ENCODE data around the gene SPATA31E1.
"Not testable (repeated sequence)": the region's sequence is repeated elsewhere in the genome, so short reads cannot be mapped to it uniquely, and the experiment has no call there.

The SPATA31E1 gene

DNA sequence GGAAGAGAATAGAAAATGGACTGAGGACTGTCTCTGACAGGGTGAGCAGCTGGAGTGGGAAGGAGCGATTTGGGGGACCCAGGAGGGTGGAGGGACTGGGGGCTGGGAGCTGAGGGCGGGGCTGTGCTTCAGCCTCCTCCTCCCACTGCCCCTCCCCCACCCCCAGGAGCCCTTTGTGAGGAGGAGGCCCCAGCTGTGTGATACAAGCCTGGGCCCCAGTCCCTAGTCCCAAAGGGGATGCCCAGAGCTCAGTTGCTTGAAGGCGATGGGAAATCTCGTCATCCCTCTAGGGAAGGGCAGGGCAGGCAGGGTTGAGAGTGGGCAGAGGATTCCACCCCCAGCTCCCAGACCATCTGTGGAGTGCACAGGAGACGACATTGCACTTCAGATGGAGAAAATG lies at the start of gene SPATA31E1:
Gene SPATA31E1, plus strand, starts transcription at position 251 of the 400 bp plus-strand sequence. Its CDS starts 15 bp downstream, at position 266.
- no peak for DNase-seq (ENCODE audit: low spot score)

DNA sequence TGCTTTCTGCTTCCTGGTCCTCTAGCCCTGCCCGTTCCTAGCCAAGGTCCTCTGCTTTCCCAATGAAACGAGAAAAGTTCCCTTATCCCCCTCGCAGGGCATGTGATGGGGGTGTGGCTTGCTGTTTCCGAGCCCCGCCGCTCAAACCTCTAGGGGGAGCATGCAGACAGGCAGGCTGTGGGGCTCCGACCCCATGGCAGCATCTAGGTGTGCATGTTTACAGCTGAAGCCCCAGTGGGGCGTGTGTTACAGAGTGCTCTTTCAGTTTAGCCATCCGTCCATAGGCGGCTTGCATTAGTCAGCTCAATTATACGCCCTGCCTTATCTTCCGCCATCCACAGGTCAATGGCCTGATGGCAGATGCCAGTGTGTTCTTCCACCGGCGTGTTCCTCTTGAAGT lies 48.3 kb upstream of the SPATA31E1 start:
- DNase-seq (ENCODE audit: low spot score), result no peak

DNA sequence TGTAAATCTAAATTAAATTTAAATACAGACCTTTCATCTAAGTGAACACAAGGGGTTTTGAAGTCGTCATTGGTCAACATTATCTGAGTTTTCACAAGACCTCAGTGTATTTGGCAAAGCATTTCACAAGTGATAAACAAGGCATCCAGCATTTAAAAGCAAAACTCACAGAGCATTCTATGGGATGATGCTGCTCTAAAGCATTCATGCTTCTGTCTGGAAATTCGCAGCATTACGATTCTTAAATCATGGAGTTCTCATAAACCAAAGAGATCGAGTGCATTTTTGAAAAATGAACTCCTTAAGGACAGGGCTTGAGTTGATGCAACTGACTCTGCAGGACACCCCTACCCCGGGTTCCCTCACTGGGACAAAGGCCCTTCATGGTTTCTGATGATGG lies 46.1 kb upstream of the SPATA31E1 start:
- DNase-seq (ENCODE audit: low spot score), result no peak

DNA sequence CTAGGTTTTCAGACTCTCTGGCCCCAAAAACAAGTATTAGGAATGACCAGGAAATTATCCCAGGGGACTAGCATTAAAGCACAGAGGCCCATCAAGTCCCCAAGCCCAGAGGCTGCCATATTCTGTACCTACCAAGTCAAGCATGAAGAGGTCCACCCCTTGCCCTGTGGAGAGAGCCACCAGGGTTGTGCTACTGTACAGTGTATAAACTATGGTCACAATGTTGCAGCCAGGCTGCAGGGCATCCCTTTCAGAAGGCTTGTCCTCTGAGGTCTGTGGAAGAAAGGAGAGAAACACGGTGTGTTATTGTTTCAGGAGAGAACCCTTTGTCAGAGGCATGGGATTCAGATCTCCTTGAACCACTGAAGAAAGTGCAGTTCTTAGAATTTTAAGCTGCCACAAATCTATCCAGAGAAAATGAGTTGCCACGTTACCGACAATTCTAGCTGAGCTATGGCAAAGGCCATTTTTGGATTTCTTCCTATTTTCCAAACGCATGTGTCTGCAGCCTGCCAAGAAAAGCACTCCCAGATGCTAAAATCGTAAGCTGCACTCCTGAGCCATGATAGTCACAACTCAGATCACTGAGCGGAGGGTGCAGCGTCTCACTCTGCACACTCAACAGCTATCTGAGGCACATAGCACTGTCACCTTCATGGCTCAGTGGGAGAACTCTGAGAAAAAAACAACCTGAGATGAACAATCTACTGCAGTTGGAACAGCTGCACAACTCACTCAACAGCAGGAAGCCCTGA lies 45.5 kb upstream of the SPATA31E1 start:
- DNase-seq (ENCODE audit: low spot score), result no peak

DNA sequence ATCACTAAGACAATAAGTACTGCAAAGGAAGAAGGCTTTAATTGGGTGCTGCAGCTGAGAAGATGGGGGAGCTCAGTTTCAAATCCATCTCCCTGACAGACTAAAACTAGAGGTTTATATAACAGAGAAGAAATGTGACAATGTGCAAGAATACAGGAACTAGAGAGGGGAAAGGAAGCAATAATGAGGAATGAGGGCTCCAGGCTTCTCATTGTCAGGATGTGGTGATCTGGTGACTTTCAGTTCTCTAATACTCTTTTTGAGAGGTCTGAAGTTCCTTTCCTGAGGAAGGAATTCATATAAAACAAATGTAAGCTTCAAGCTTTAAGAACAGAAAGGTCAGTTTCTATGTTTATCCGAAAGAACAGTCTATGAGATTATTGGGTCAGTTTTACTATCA lies 42.5 kb upstream of the SPATA31E1 start:
- DNase-seq (ENCODE audit: low spot score), result no peak

DNA sequence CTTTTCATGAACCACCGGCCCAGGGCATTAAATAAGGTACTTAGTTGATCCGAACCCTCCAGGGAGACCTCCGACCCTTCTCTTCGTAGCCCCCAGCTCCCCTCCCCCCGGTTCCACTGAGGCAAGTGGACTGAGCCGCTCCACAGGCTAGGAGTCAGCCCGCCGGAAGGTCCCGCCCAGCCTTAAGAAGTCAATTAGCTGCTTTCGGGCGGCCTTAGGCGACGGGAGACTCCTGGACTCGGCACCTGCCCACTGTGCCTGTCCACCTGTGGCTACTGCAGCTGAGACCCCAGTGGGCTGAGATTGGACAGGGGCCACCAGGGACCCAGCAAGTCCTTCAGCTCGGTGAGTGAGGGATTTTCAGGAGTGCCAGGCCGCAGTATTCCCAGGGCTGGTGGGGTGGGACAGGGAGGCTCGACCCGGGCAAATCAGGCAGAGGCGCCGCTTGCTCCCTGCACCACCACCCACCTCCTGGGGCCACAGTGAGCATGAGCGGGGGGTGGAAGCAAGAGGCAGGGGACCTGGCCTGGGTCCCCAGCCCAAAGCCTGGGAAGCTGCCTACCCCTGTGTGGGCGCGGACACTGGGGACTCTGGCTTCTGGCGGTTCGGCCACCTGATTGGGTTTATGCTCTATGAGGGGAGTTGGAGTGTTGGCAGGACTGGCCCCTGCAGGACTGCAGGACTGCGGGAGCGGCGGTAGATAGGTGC lies 39.6 kb upstream of the SPATA31E1 start:
- no peak for DNase-seq (ENCODE audit: low spot score)

DNA sequence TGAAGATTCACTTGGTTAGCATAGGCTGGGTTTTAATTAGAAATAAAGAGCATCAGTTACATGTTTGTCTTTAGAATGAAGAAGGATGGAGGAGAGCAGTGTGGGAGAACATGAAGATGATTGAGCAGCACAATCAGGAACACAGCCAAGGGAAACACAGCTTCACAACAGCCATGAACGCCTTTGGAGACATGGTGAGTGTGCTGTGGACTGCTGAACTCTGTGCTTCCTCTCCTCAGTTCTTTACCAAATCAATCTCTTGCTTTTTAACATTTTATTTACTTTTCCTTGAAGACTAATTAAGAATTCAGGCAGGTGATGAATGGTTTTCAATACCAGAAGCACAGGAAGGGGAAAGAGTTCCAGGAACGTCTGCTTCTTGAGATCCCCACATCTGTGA lies 38.2 kb upstream of the SPATA31E1 start:
- DNase-seq (ENCODE audit: low spot score), result no peak

DNA sequence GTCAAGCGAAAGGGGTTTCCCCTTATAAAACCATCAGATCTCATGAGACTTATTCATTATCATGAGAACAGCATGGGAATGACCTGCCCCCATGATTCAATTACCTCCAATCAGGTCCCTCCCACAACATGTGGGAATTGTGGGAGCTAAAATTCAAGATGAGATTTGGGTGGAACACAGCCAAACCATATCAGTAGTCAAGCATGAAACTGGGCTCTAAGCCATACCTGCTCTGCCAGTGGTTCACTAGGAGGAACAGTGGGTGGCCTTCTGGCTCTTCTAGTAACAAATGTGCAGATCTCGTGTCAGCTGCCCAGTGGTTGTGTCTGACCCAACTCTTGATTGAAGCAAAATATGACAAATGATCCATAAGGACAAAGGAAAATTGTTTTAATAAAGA lies 34.9 kb upstream of the SPATA31E1 start:
- peak; percentile 71 for DNase-seq (ENCODE audit: low spot score)

DNA sequence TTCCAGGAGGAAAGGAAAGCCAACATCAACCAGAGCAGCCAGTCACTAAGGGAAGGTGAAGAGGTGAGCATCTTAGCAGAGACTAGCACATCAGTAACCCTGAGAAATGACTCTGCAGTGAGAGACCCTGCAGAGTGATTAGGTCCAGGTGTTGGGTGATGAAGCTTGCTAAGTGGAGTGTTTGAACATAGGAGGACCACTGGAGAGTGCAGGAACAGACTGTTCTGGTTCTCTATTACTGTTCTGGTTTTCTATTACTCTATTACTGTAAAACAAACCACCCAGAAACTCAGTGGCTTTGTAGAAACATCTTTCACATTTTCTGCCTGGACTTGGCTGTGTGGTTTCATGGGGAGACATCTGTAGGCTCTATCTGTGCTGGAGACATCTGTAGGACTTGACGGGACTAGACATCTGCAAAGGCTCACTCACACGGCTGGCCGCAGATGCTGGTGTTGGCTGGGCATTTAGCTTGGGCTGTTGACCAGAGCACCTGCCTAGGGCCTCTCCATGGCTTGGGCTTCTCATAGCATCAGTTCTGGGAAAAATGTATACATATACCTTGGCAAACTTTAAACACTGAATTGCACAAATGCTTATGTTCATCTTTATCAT lies 33.4 kb upstream of the SPATA31E1 start:
- DNase-seq (ENCODE audit: low spot score), result no peak

DNA sequence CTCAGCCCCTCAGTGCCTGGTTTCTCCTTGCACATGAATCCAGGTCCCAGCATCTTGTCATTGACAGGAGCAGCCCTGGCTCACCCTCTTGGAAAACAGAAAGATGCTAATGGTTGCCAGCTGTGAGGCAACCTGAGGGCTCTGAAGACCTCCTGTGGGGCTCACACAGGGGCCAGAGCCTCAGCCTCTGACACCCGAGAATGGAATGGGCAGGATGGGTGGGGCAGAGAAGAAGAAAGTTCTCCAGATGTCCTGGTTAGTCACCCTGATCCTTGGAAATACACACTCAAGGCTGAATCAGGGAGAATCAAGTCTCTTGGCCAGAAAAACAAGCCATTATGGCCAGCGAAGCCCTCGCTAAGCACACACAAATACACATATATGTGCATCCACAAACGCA lies 32.3 kb upstream of the SPATA31E1 start:
- peak; percentile 55 for DNase-seq (ENCODE audit: low spot score)

DNA sequence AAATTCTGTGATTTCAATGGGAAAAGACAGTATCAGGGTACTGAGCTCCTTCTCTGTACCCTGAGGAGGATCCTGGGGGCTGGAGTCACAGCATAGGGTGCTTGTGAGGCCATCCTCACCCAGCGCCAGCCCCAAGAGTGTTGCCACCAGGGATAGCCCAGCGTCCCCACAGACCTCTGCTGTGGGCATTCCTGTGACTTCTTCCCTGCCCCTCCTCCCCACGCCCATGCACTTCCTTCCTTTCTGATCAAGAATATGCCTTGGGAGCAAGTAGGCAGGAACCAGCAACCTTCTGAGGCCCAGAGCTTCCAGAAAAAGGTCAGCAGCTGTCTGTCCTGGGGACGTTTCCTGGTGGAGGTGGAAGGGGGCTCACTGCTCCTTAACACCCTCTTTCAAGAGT lies 31.5 kb upstream of the SPATA31E1 start:
- not testable (repeated sequence) for DNase-seq (ENCODE audit: low spot score)

DNA sequence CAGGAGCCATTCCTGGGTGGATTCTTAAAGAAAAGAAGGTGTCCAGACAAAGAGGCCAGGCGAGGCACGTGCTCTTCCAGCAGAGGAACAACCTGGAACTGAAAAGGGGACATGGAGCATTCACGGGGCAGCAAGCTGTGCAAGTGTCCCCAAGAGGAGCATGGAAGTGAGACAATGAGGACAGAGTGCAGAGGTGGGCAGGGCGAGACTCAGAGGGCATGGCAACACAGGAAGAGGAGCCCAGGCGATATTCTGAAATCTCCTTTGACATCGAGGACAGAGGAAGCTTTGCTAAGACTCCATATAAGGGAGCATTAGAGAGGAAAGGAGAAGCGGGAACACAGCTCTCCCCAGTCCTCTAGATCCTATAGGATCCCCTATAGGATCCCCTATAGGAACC lies 29.4 kb upstream of the SPATA31E1 start:
- no peak for DNase-seq (ENCODE audit: low spot score)

DNA sequence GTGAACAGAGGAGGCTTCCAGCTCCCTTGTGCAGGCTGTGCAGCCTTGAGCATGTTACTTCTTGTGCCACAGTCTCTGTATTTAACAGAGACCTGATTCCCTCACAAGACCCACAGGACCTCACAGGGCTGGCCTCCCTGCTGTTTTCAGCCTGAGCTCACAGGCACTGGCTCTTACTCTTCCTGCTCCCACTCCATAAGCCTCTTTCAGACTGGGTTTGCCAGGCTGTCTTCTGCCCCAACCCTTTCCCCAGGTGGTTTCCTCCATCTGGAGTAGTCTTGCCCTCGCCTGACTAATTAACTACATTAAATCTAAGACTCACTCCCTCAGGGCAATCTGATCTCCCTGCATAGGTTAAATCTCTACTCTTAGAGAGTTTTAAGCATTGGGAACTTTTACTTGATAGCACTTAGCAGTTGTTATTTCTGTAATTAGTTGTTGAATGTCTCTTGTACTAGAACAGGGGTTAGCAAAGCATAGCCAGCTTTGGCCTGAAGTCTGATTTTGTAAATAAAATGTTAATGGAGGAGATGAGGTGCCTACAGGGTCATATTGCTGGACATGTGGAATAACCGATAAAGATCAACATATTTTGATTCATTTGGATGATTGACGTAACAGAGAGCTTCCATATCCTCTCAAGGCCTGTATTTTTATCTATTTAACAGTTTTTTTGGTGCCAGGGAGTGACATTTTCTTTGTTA lies 28.6 kb upstream of the SPATA31E1 start:
- no peak for DNase-seq (ENCODE audit: low spot score)

DNA sequence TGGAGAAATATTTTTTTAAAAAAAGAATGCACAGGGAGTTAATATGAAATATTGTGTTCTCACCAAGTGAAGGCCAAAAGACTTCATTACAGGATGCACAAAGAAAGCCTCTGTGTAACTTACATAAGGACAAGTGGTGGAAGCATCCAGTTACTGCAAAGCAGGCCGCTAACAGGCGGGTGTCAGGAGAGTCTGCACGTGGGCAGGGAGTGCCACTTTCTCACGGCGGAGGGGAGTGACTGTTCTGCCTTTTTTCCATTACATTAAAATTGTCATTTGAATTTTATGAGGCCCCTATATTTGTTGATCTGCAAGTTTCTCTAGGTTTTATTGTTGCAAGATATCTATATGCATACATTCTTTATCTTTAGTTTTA lies 28.1 kb upstream of the SPATA31E1 start:
- no peak for DNase-seq (ENCODE audit: low spot score)

DNA sequence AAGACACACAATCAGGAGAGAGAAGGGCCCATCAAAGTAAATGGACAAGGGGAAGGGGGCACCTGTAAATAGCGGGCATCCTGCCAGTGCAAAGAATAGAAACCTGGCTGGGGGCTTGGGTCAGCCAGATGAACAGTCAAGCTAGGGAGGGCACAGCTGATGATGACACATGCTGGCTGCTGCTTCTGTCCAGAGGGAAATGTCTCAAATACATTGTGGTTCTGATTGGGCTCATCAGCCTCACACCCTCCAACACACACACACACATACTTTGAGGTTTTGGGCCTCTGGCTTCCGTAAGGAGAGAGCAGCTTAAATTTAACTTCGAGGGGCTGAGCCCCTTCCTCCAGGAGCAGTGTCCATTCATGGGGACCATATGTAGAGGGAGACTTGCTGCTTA lies 27.6 kb upstream of the SPATA31E1 start:
- no peak for DNase-seq (ENCODE audit: low spot score)

DNA sequence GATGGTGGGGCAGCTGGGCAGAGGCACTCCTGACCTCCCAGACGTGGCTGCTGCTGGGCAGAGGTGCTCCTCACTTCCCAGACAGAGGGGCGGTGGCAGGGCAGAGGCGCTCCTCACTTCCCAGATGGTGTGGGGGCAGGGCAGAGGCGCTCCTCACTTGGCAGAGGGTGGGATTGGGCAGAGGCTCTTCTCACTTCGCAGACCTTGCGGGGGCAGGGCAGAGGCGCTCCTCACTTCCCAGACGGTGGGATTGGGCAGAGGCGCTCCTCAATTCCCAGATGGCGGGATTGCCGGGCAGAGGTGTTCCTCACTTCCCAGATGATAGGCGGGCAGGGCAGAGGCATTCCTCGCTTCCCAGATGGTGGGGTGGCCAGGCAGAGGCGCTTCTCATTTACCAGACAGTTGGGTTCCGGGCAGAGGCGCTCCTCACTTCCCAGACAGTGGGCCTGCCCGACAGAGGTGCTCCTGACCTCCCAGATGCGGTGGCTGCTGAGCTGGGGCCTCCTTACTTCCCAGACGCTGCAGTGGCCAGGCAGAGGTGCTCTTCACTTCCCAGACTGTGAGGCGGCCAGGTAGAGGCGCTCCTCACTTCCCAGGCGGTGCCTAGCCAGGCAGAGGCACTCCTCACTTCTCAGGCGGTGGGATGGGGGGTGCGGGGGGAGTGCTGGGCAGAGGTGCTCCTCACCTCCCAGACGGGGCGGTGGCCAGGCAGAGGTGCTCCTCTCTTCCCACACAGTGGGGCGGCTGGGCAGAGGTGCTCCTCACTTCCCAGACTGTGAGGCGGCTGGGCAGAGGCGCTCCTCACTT lies 25.3 kb upstream of the SPATA31E1 start:
- no peak for DNase-seq (ENCODE audit: low spot score)

DNA sequence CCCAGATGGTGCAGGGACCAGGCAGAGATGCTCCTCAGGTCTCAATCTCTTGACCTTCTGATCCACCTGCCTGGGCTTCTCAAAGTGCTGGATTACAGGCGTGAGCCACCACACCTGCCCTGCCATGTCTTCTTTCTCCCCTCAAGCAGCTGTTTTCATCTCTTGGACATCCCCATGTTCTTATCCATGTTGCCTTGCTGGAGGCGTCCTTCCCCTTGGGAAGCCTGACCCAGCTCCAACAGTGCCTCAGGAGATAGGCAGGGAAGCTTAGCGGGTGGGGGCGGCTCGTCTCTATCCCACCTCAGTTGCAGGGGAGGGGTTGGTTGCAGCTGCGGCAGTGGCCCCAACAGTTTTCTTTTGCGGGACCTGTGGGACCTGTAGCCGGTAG lies 24.7 kb upstream of the SPATA31E1 start:
- DNase-seq (ENCODE audit: low spot score), result no peak

DNA sequence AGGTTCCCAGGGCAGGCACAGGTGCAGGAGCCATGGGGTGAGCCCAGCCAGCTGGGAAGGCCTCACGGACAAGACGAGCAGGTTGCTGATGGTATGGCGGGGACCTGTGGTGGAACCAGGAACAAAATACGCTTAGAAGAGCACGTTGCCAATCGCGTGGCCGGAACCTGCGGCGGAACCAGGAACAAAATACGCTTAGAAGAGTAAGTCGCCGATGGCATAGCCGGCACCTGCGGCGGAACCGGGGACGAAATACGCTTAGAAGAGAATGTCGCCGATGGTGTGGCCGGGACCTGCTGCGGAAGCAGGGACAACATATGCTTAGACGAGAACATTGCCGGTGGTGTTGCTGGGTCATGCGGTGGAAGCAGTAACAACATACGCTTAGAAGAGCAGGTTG lies 23.5 kb upstream of the SPATA31E1 start:
- no peak for DNase-seq (ENCODE audit: low spot score)

DNA sequence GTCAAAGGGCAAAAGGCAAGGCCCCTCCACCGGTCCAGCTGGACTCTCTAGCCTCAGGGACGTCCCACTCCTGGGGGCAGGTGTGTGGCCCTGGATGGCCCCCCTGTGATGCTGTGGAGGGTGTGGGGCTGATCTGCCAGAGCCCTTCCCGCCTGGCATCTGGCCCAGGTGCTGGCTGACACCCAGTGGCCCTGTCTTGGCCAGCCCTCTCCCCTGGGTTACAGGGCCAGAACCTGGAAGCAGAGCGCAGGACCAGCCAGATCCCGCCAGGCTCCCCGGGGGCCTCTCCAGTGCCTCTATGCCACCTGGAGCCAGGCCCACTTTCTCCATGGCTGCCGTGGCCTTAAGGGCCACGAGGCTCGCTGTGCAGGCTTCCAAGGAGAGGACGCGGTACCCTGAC lies 22.9 kb upstream of the SPATA31E1 start:
- no peak for DNase-seq (ENCODE audit: low spot score)

DNA sequence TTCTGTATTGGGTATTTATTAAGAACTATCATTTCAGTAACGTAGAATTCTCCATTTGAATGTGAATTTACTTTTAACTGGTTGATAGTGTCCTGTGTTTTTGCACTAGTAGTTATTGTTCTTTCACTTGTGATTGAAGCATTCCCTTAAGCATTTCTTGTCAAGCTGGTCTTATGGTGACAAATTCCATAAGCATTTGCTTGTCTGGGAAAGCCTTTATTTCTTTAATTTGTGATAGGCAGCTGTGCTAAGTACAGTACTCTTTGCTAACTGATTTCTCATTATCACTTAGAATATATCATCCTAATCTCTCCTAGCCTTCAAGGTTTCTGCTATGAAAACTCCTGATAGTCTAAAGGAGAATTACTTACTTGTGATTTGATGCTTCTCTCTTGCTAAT lies 21.3 kb upstream of the SPATA31E1 start:
- DNase-seq (ENCODE audit: low spot score), result peak; percentile 19

DNA sequence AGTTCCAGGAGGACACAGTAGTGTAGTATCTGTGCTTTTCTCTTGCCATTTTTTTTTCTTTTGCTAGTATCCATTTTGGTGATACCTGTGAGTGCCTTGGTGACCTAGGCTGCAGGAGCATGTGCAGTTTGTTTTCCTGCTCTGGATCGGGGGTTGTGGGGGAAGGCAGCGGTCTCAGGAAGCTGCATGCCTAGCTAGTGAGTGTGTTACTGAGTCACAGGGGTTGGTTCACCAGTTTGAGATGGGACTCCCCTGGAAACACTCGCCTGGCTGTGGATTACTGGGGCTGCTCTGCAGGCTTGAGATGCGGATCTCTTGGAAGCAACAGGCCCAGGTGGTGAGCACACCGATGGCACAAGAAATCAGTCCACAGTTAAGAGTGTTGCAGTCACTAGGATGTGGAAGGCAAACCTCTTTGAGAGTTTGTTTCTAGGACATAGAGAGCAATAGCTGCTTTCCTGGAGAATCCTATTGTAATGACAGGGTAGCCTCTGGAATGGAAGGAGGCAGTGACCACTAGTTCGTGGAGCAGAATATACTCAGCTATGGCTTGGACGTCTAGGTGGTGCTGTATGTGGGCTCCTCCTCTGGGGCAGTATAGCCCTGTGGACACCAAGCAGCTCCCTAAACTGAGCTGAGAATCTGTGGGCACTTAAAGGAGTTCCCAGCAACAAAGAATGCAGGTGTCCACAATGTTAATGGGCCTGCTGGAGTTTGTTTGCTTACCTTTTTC lies 20.0 kb upstream of the SPATA31E1 start:
- peak; percentile 95 for DNase-seq (ENCODE audit: low spot score)
